ENCODE results near the gene FOSB. TPM values are rescaled to one million over a fixed set of nuclear protein-coding genes. Genes with fewer than 3 reads are reported as not detected.
"Not testable (repeated sequence)": the region's sequence is repeated elsewhere in the genome, so short reads cannot be mapped to it uniquely, and the experiment has no call there.

Gene FOSB
- total RNA-seq, 2 experiments from 2014 or later: 8.0 to 8.7 TPM

DNA sequence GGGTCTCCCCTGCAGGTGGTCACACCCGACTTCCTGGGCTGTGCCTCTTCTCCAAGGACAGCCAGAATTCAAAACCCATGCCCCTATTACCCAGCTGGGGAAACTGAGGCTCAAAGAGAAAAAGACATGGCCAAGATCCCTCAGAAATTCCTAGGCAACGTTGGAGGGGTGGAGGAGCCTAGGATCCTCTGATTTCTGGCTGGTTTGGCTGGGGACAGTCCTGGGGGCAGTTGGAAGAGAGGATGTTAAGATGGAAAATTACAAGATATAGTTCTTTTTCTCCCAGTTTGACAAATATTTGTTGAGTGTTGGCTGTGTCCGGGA is 41.9 kb downstream of the FOSB start:
- peak overlapping the region; percentile 87 for H3K27ac Mint-ChIP-seq
- peaks cover 60% of the 10 kb centered on the region for H3K4me1 Mint-ChIP-seq (ENCODE audit: low read depth)
- H3K27me3 Mint-ChIP-seq (ENCODE audit: low read depth): no peaks in the 10 kb centered on the region
- intact Hi-C loops (cut with micrococcal nuclease): loop anchor here (10.0 kb wide), 1 partner anchor 285 kb away; the partner anchor contains the start of gene DMWD
- DNase-seq: no peak
- CTCF ChIA-PET: interaction anchor here (0.5 kb wide), 1 partner anchor 1436 kb away, joined by 3 read pairs; no protein-coding TSS in a partner anchor
- peaks cover 3% of the 10 kb centered on the region for H3K36me3 Mint-ChIP-seq (ENCODE audit: low read depth)
- no peaks in the 10 kb centered on the region for H3K9me3 Mint-ChIP-seq
- H3K4me3 Mint-ChIP-seq: peak overlapping the region; percentile 86

DNA sequence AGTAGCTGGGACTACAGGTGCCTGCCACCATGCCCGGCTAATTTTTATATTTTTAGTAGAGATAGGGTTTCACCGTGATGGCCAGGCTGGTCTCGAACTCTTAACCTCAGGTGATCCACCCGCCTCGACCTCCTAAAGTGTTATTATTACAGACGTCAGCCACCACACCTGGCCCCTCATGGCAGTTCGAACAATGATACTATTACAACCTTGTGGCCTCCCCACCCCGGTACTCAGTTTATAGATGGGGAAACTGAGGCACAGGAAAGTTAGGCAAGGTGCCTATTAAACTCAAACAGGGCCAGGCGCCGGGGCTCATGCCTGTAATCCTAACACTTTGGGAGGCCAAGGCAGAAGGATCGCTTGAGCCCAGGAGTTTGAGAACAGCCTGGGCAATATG is 42.6 kb downstream of the FOSB start:
- H3K9me3 Mint-ChIP-seq; CTCF ChIA-PET; DNase-seq; H3K27me3 Mint-ChIP-seq (ENCODE audit: low read depth); H3K36me3 Mint-ChIP-seq (ENCODE audit: low read depth); intact Hi-C loops (cut with micrococcal nuclease); H3K4me3 Mint-ChIP-seq: not testable (repeated sequence)
- H3K4me1 Mint-ChIP-seq (ENCODE audit: low read depth): peaks cover 64% of the 10 kb centered on the region
- H3K27ac Mint-ChIP-seq: peak overlapping the region; percentile 30

DNA sequence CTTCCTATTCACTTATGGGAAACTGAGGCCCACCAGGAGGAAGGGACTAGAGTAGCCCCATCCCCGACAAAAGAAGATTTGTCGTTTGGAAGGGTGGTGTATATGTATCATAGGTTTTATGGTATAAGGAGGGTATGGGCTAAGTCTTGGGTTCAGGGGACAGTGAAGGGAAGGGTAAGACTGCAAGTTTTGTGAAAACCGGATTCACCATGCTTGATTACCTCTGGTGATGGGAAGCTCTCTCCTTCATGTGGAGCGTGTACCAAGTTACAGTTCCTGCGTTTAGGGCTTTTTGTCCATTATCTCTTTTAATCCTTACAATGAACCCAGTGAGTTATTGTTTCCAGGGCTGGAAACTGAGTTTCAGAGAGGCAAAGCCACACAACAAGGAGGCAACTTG is 43.3 kb downstream of the FOSB start:
- intact Hi-C loops (cut with micrococcal nuclease): no loop called here
- Mint-ChIP-seq H3K4me1 (ENCODE audit: low read depth) (peaks cover 62% of the 10 kb centered on the region), H3K27me3 (ENCODE audit: low read depth) (no peaks in the 10 kb centered on the region), H3K27ac (peak overlapping the region; percentile 19), H3K9me3 (no peaks in the 10 kb centered on the region), H3K36me3 (ENCODE audit: low read depth) (peaks cover 6% of the 10 kb centered on the region), H3K4me3 (no peak overlapping the region)
- CTCF ChIA-PET: interaction anchor here (0.6 kb wide), 1 partner anchor 132 kb away, joined by 3 read pairs; no protein-coding TSS in a partner anchor
- DNase-seq: no peak

DNA sequence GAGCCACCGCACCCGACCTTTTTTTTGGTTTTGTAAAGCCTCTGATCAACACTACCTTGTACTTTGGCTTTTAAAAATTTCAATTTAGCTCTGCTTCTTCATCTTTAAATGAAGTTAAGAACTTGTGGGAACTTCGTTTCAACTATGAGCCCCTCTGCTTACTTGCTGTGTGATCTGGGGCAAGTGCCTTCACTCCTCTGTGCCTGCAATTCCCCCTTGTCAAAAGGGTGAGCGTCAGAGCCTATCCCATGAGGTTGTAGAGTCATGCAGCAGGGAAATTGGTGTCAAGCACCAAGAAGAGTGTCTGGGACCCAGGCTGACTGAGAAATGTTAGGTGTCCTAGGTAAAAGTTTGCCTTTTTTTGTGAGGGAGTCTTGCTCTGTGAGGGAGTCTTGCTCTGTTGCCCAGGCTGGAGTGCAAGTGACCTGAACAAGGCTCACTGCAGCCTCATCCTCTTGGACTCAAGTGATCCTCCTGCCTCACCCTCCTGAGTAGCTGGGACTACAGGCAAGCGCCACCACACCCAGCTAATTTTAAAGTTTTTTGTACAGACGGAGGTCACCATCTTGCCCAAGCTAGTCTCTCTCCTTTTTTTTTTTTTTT is 45.2 kb downstream of the FOSB start:
- no peak overlapping the region for H3K4me3 Mint-ChIP-seq
- CTCF ChIA-PET: interaction anchor here (0.6 to 1.0 kb wide), 2 partner anchors 74 to 79 kb away, joined by 5 to 6 read pairs; no protein-coding TSS in a partner anchor
- intact Hi-C loops (cut with micrococcal nuclease): no loop called here
- no peaks in the 10 kb centered on the region for H3K27me3 Mint-ChIP-seq (ENCODE audit: low read depth)
- DNase-seq: no peak
- H3K36me3 Mint-ChIP-seq (ENCODE audit: low read depth): peaks cover 11% of the 10 kb centered on the region
- no peaks in the 10 kb centered on the region for H3K9me3 Mint-ChIP-seq
- peaks cover 59% of the 10 kb centered on the region for H3K4me1 Mint-ChIP-seq (ENCODE audit: low read depth)
- peak overlapping the region; percentile 97 for H3K27ac Mint-ChIP-seq

DNA sequence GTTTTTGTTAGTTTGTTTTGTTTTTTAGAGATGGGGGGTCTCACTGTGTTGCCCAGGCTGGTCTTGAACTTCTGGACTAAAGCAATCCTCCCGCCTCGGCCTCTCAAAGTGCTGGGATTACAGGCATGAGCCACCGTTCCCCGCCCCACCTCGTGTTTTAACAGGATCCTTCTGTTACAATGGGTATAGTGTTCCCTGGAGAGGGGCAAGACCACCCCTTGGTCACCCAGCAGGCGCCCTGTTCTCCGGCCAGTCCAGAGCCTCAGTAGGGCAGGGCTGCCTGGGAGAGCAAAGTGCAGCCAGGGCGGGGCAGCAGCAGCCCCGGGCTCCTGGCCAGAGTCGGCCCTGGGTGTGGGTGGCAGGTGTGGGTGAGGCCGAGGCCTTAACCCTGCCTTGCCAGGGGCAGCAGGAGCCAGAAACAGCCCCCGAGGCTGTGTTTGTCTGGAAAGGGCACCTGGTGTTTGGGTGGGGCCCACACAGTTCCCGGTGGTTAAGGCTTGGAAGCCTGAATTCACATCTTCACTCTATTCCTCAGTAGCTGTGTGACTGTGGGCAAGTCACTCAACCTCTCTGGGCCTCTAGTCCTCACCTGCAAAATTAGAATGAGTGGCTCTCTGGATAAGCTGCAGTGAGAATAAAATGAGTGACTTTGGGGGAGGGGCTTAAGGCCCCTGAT is 46.7 kb downstream of the FOSB start:
- intact Hi-C loops (cut with micrococcal nuclease): loop anchor here (1.0 kb wide), 1 partner anchor 7 kb away; the partner anchor contains the start of gene VASP
- no peak overlapping the region for H3K4me3 Mint-ChIP-seq
- H3K27me3 Mint-ChIP-seq (ENCODE audit: low read depth): no peaks in the 10 kb centered on the region
- H3K4me1 Mint-ChIP-seq (ENCODE audit: low read depth): peaks cover 53% of the 10 kb centered on the region
- CTCF ChIA-PET: interaction anchor here (1.6 to 2.2 kb wide), 3 partner anchors 9 to 127 kb away, joined by 5 to 8 read pairs (median 7); no protein-coding TSS in a partner anchor
- H3K9me3 Mint-ChIP-seq: no peaks in the 10 kb centered on the region
- H3K36me3 Mint-ChIP-seq (ENCODE audit: low read depth): peaks cover 16% of the 10 kb centered on the region
- no peak for DNase-seq
- peak overlapping the region; percentile 97 for H3K27ac Mint-ChIP-seq

DNA sequence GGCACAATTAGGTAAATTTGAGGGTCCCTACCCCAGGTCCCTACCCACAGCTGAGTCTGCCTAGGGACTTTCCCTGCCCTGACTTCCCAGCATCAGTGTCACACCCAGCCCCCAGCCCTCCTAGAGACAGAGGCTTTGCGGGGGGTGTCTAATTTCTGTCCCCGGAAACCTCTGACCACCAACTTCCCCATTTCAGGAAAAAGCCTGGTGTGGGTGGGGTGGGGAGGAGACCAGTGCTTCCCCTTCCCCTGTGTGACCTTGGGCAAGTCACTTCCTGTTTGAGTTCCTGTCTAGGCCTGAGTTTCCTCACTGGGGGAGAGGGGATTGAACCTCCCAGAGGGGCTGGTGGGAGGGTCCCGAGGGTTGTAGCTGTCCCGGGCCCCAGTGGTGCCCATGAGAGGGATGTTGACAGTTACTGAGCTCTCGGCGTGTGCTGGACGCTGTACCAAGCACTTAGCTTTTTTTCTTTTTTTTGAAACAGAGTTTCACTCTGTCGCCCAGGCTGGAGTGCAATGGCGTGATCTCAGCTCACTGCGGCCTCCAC is 47.4 kb downstream of the FOSB start:
- Mint-ChIP-seq H3K27me3 (ENCODE audit: low read depth) (no peaks in the 10 kb centered on the region), H3K4me3 (no peak overlapping the region), H3K9me3 (no peaks in the 10 kb centered on the region), H3K36me3 (ENCODE audit: low read depth) (peaks cover 16% of the 10 kb centered on the region), H3K27ac (peak overlapping the region; percentile 97), H3K4me1 (ENCODE audit: low read depth) (peaks cover 47% of the 10 kb centered on the region)
- DNase-seq: peak; percentile 64
- intact Hi-C loops (cut with micrococcal nuclease): loop anchor here (1.0 kb wide), 1 partner anchor 8 kb away; the partner anchor contains the start of gene VASP
- CTCF ChIA-PET: interaction anchor here (1.6 to 2.2 kb wide), 3 partner anchors 10 to 126 kb away, joined by 5 to 8 read pairs (median 7); no protein-coding TSS in a partner anchor

DNA sequence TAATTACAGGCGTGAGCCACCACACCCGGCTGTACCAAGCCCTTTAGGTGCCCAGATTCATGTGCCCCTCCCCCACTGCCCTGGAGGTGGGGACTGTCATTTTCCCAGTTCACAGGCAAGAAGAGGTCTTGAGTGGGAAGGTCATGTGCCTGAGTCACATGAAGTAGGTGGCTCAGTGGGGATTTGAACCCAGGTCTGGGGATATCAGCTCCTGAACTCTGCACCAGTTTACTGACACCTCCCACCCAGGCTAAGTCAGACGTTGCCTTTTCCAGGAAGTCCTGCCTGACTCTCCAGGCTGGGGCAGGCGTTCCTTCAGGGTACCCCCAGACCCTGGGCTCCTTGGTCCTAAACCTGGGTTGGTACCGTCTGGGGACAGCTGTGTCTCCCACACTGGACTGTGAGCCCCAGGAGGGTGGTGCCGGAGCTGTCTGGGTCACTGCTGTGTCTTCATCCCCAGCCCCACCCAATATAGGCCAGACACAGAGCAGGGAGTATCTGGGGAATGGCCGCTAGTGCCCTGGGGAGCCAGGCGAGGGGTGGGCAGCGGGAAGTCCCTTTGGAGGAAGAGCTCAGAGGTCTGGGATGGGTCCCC is 48.1 kb downstream of the FOSB start:
- H3K27me3 Mint-ChIP-seq (ENCODE audit: low read depth): no peaks in the 10 kb centered on the region
- H3K4me3 Mint-ChIP-seq: no peak overlapping the region
- H3K27ac Mint-ChIP-seq: peak overlapping the region; percentile 97
- CTCF ChIA-PET: interaction anchor here (1.6 to 2.2 kb wide), 3 partner anchors 10 to 125 kb away, joined by 5 to 8 read pairs (median 7); no protein-coding TSS in a partner anchor
- peaks cover 39% of the 10 kb centered on the region for H3K4me1 Mint-ChIP-seq (ENCODE audit: low read depth)
- no peaks in the 10 kb centered on the region for H3K9me3 Mint-ChIP-seq
- H3K36me3 Mint-ChIP-seq (ENCODE audit: low read depth): peaks cover 16% of the 10 kb centered on the region
- DNase-seq: no peak
- intact Hi-C loops (cut with micrococcal nuclease): loop anchor here (1.0 kb wide), 1 partner anchor 9 kb away; the partner anchor contains the start of gene VASP

DNA sequence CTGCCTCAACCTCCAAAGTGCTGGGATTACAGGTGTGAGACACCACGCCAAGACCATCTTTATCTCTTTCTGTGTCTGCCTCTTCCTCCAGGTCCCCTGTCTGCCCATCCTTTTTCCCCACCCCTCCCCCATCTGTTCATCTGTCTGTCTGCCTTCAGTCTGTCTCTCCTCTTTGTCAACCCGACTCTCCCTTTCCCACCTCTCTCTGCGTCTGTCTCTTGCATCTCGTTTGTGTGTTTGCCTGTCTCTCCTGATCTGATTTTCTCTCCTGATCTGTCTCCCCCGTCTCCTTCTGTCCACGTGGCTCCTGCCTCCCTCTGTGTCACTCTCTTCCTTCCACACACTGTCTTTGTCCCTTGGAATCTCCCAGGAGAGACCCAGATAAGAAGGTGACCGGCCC is 49.4 kb downstream of the FOSB start:
- Mint-ChIP-seq H3K9me3 (no peaks in the 10 kb centered on the region), H3K36me3 (ENCODE audit: low read depth) (peaks cover 16% of the 10 kb centered on the region), H3K27ac (no peak overlapping the region), H3K27me3 (ENCODE audit: low read depth) (no peaks in the 10 kb centered on the region), H3K4me3 (no peak overlapping the region), H3K4me1 (ENCODE audit: low read depth) (peaks cover 29% of the 10 kb centered on the region)
- CTCF ChIA-PET: interaction anchor here (0.7 kb wide), 1 partner anchor 41 kb away, joined by 4 read pairs; no protein-coding TSS in a partner anchor
- DNase-seq: no peak
- intact Hi-C loops (cut with micrococcal nuclease): no loop called here

DNA sequence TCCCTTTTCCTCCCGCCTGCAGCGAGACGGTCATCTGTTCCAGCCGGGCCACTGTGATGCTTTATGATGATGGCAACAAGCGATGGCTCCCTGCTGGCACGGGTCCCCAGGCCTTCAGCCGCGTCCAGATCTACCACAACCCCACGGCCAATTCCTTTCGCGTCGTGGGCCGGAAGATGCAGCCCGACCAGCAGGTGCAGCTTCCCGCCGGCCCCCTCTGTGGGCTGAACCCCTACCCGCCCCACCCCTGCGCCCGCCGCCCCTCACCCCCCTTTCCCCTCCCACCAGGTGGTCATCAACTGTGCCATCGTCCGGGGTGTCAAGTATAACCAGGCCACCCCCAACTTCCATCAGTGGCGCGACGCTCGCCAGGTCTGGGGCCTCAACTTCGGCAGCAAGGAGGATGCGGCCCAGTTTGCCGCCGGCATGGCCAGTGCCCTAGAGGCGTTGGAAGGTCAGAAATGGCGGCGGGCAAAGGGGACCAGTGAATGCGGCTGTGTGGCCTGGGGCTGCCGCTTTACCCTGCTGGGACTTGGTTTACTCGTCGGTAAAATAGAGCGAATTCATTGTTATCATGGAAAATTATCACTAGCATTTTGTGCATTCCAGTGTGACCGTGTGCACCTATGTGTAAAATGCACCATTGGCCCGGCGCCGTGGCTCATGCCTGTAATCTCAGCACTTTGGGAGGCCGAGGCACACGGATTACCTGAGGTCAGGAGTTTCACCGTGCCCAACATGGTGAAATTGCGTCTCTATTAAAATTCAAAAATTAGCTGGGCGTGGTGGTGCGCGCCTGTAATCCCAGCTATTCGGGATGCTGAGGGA is 50.1 kb downstream of the FOSB start:
- H3K4me3 Mint-ChIP-seq: no peak overlapping the region
- H3K27me3 Mint-ChIP-seq (ENCODE audit: low read depth): no peaks in the 10 kb centered on the region
- CTCF ChIA-PET: no interaction called here
- peaks cover 26% of the 10 kb centered on the region for H3K4me1 Mint-ChIP-seq (ENCODE audit: low read depth)
- H3K36me3 Mint-ChIP-seq (ENCODE audit: low read depth): peaks cover 15% of the 10 kb centered on the region
- DNase-seq: no peak
- intact Hi-C loops (cut with micrococcal nuclease): no loop called here
- H3K27ac Mint-ChIP-seq: peak overlapping the region; percentile 63
- no peaks in the 10 kb centered on the region for H3K9me3 Mint-ChIP-seq

DNA sequence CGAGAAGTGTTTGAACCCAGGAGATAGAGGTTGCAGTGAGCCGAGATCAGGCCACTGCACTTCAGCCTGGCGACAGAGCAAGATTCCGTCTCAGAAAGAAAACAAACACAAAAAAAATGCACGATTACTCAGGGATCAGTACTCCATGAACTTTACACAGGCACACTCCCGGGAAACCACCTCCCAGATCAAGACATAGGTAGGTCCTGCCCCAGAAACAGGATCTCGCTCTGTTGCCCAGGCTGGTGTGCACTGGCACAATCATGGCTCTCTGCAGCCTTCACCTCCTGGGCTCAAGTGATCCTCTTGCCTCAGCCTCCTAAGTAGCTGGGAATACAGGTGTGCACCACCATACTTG is 50.7 kb downstream of the FOSB start:
- H3K27me3 Mint-ChIP-seq (ENCODE audit: low read depth): no peaks in the 10 kb centered on the region
- intact Hi-C loops (cut with micrococcal nuclease): no loop called here
- H3K36me3 Mint-ChIP-seq (ENCODE audit: low read depth): peaks cover 14% of the 10 kb centered on the region
- no peak overlapping the region for H3K4me3 Mint-ChIP-seq
- DNase-seq: no peak
- CTCF ChIA-PET: no interaction called here
- H3K27ac Mint-ChIP-seq: peak overlapping the region; percentile 63
- H3K4me1 Mint-ChIP-seq (ENCODE audit: low read depth): peaks cover 26% of the 10 kb centered on the region
- no peaks in the 10 kb centered on the region for H3K9me3 Mint-ChIP-seq

DNA sequence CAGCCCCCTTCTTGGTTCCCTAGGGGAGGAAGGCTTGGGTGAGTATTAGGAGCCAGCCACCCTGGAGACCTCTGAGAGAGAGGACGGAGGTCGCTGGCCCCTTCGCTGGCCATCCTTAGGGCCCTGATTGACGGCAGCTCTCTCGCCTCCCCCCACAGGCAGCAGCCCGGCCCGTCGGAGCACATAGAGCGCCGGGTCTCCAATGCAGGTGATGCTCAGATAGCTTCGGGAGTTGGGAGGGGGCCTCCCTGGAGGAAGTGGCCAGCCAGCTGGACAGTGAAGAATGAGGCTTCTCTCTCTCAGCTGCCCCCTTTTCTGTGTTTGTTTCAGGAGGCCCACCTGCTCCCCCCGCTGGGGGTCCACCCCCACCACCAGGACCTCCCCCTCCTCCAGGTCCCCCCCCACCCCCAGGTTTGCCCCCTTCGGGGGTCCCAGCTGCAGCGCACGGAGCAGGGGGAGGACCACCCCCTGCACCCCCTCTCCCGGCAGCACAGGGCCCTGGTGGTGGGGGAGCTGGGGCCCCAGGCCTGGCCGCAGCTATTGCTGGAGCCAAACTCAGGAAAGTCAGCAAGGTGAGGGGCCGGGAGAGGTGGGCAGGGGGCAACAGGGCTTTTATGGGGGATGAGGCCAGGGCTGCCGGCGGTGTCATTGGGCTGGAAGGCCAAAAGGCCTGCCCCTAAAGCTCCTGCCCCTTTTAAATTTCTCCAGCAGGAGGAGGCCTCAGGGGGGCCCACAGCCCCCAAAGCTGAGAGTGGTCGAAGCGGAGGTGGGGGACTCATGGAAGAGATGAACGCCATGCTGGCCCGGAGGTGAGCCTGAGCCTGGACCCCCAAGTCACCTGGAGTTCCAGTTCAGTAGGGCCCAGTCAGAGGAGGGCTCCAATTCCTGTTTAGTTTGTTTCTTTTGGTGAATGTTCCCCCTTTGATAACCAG is 54.5 kb downstream of the FOSB start:
- H3K4me1 Mint-ChIP-seq (ENCODE audit: low read depth): peaks cover 11% of the 10 kb centered on the region
- DNase-seq: no peak
- intact Hi-C loops (cut with micrococcal nuclease): no loop called here
- peaks cover 29% of the 10 kb centered on the region for H3K36me3 Mint-ChIP-seq (ENCODE audit: low read depth)
- H3K4me3 Mint-ChIP-seq: no peak overlapping the region
- no peaks in the 10 kb centered on the region for H3K9me3 Mint-ChIP-seq
- no peaks in the 10 kb centered on the region for H3K27me3 Mint-ChIP-seq (ENCODE audit: low read depth)
- CTCF ChIA-PET: no interaction called here
- H3K27ac Mint-ChIP-seq: peak overlapping the region; percentile 68
